Activated T-cell treated with anti-CD3 and anti-CD28 coated beads for 24 hours (primary cell): ENCODE measurements around the gene EPHA1.
"Not testable (repeated sequence)": the region's sequence is repeated elsewhere in the genome, so short reads cannot be mapped to it uniquely, and the experiment has no call there.

ENCODE experiments used
- DNase-seq: peaks from one replicate; pipeline ENCODE4 v3.0.0-alpha.2; 2020; ENCODE audit warnings: low read depth

The EPHA1 gene

DNA sequence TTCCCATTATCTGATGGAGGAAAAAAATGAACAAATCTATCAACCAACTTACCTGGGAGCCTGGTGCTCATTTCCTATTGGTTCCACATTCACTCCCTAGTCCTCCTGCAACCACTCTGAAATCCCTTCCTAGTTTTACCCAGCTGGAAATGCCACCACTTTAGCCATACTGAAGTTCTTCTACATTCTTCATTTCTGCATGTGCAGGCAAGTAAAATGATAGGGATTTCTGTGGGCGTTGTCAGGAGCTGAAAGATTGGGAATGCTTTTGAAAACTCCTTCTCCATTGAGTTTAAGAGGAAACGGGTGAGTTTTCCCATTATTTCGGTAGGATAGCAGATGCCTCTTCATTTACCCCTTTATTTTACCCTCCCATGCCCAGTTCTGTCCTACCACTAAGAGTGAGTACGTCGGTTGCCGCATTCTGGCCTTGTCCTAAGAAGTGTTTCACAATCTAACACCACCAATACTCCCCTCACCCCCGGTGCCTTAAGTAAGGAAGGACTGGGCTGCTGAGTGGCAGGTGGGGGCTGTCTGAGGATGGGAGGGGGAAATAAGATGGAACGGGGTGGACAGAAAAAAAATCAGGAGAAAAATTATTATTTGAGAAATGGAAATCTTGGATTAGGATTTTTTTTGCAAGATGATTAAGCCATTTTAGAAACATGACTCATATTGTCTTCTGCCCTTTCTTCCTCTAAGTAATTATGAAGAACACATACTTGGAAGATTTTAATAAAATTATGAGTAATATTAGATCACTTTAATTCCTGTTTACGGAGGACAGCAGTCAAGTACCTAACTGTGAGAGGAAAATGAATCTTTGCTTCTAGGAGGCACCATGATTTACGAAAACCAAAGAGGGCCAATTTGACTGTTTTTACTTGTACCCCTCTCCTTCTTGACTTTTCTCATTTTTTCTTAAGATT lies 21.4 kb upstream of the EPHA1 start:
- no peak for DNase-seq

DNA sequence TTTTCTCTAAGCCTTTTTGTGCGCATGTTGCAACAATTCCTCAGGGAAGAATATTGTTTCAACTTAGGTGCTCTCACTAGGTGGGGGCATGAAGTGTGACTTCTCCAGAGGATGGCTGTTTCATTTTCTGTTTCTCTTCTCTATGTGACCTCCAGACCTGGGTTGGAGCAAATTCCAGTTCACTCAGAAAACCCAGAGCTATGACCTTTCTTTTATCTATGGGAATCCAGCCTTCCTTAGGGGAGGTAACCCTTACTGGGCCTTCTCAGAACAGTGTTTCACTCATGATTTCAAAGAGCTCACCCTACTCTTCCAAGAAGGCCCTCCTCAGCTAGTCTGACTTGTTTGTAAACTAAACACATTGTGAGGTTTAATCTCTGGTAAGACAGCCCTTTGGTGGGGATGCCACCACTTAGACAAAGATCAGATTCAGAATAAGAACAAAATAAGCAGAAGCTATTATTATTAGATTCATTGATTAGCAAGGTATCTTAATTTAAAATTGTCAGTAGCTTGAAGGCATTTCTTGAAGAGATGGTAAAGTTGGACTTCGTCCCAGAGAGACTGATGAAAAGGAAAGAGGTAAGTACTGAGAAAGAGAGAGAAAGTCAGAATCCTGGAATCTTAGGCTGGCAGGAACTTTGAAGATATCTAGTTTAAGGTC lies 18.0 kb upstream of the EPHA1 start:
- no peak for DNase-seq

DNA sequence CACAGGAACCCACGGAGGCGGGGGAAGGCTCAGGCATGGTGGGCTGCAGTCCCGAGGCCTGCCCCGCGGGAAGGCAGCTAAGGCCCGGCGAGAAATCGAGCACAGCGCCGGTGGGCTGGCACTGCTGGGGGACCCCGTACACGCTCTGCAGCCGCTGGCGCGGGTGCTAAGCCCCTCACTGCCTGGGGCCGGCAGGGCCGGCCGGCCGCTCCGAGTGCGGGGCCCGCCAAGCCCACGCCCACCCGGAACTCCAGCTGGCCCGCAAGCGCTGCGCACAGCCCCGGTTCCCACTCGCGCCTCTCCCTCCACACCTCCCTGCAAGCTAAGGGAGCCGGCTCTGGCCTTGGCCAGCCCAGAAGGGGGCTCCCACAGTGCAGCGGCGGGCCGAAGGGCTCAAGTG lies 15.8 kb upstream of the EPHA1 start:
- DNase-seq = not testable (repeated sequence)

DNA sequence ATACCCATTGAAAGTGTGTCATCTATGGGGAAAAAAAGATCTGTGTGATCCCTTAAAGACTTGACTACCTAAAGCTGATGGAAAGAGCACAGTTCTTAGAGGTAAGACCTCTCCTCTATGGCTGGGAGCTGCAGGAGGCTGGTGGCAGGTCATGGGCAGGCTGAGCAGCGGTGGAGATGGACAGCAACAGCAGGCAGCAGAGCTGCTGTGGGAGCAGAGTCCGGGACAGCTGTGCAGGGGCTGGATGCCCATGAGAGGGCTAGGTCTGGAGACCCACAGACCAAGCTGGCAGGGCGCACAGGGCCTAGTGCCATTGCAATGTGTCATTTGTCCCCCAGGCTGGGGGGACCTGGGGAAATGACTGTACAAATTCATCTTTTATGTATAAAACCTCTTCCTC lies 13.4 kb upstream of the EPHA1 start:
- no peak for DNase-seq

DNA sequence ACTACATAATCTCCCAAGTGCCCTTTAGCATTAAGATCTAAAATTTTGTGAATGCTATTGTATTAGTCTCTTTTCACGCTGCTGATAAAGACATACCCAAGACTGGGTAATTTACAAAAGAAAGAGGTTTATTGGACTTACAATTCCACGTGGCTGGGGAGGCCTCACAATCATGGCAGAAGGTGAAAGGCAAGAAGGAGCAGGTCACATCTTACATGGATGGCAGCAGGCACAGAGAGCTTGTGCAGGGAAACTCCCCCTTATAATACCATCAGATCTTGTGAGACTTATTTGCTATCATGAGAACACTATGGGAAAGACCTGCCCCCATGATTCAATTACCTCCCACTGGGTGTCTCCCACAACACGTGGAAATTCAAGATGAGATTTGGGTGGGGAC lies 12.0 kb upstream of the EPHA1 start:
- DNase-seq = not testable (repeated sequence)

DNA sequence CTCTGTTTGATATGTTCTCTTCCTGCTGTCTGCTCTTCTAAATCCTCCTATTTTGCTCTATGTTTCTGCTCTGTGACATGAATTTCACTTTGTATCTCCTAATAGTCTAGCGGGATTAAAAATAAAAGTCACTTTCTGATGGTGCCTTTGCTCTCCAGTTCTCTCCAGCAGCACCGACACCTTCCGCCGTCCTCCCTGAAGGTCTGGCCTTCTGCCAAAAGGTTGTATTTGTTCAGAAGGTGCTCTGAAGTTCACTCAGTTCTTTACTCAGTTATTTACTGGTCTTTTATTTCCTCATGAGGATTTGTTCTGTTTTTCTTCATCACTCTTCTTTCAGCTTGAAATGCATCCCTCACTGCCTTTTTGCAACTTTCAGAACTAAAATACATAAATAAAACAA lies 11.2 kb upstream of the EPHA1 start:
- no peak for DNase-seq

DNA sequence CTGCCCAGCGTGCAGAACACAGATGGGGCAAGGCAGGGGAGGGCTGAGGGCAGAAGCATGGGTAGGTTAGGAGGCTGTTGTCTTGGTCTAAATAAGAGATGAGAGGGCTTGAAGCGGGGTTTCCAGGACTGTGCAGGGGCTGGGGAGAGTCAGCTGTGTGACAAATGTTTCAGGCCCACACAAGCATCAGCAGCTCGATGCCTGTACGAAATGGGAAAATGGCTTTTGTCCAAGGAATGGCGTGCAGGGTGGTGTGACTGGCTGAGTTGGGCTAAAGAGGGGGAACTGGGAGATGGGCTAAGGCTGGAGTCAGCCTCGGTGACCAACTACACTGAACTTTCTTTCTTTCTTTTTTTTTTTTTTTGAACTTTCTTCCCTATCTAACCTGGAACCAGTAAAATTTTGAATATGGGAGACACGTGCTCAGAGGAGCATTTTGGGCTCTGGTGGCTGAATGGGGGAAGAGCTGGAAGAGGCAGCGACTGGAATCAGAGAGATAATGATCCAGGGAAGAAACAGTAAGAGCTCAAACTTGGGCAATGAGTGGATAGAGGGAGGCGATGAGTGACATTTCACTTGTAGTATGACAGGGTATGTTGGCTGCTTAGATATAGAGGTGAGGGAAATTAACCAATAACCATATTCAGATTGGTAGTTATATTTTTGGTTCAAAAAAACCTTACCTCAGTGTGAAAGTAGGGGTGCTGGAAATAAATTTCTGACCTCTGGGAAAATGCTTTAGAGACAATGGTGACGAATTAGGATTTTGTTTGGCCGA lies 10.2 kb upstream of the EPHA1 start:
- no peak for DNase-seq

DNA sequence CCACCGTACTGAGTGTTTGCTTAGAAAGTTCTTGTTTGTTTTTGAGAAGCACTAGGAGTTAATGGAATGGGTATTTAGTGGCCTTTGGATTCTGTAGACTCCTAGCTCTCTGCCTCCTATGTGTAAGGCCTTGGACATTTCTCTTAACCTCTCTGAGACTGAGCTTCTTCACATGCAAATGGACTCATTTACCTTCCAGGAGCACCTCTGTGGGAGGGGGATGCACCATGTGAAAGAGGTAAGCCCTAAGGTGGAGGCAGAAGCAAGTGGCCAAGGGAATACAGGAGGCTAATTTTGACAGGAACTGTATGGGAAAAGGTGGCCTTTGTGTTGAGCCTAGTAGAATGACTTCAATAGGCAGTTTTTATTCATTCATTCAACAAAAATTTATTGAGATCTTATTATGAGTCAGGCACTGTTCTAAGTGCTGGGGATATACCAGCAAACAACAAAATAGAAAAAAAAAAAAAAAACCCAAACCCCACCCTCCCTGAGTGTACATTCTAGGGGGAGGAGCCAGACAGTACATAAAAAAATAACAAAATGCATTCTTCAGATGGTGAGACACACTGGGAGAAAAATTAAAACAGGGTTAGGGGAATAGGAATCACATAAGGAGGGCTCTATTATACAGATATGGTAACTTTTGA lies 9.2 kb upstream of the EPHA1 start:
- no peak for DNase-seq

DNA sequence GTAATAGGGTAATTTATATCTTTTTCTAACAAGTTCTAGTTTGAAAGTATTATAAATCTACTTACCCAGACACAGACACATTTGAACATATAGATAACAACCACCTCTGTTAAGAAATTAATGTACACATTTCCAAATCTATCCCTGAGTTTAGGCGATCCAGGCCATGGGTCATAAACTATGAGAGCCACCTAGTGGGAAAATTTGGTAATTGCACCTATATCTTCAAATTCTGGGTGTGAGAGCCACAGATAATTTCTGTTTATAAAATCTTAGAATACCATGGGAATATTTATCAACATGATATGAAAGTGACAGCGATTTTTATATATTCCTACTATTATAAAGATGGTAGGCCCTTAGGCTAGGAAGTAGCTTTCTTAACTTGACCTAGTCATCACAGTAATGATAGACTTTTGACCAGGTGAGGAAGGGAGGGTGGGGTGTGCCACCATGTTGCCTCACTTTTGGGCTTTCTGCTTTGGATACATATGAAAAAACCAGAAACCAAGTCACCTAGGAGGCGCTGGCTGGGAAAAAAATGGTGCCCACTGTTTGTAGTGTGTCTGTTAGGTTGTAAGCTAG lies 8.0 kb upstream of the EPHA1 start:
- DNase-seq = no peak

DNA sequence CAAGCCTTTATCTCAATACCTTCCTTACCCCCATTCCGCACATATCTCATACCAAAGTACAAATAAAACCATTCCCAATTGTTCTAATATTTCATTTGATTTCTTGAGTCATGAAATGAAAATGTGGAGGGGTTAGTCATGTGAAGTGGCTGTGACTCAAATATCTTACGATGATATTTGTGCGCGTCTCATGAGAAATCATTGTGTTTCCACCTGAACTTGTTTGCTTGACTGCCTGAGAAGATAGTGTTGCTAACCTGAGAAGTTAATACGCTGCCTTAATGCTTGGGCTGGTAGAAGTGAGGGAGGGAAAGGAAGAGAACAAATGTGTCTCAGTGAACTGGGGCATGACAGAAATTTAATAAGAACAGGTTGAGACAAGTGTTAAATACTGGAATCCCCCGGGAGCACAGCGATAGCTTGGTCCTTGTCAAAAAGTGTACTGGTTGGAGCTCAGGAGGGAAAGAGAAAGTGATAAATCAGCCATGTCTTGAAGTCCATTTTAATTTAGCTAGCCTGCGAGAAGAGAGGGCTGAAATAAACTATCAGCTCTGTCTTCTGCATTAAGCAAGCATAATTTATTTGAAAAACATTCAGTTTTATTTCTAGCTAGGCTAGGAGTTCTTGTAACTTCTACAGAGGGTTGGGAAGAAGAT lies 7.2 kb upstream of the EPHA1 start:
- DNase-seq = no peak

DNA sequence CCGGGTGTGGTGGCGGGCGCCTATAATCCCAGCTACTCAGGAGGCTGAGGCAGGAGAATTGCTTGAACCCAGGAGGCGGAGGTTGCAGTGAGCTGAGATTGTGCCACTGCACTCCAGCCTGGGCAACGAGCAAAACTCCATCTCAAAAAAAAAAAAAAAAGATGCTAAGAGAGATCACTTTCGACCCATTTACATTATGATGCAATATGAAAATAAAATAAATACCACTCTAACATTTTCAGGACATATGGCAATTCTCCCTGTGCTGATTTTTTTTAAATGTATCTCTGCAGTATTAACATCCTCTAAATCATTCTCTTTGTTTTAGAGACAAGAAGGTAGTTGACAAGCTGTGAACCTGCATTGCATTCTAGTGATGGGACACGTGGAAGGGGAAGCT lies 6.6 kb upstream of the EPHA1 start:
- not testable (repeated sequence) for DNase-seq

DNA sequence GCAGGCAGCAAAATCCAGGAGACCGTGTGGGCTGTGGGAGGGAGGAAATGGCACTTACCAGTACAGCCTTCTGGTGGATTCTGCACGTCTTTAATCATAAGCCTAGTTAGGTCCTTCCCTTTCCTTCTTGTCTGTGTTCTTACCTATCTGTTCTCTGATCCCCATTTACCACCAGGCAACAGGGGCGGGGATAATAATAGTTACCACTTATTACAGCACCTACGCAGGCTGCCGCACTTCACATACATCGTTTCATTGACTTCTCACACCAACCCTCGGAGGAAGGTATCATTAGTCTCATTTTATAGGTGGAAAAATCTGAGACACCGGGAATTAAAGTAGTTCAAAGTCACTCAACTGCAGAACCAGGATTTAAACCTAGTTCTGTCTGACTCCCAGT lies 4.5 kb upstream of the EPHA1 start:
- no peak for DNase-seq

DNA sequence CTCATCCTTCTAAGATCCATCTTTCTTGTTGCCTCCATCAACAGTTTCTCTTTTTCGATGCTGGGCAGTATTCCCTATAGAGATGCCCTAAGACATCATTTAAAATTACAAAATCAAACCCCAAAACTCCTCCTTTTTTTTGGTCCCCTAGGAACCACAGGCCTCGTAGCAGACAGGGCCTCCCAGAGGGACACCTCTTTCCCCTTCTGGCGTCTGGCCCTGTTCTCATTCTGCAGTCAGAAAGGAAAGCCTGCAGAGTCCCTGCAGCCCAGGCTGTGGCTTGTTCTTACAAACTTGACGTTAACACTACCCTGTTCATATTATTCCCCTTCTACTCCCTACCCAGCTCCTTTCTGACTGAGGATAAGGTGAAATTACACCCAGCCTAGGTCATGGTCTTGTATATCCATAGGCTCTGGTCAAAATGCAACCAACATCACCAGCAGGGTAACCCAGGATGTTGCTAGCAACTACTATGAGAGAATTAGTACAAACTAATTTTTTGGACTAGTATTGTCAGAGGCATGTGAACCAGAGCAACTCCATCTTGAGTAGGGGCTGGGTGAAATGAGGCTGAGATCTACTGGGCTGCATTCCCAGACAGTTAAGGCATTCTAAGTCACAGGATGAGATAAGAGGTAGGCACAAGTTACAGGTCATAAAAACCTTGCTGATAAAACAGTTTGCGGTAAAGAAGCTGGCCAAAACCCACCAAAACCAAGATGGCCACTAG lies 3.5 kb upstream of the EPHA1 start:
- DNase-seq = no peak

DNA sequence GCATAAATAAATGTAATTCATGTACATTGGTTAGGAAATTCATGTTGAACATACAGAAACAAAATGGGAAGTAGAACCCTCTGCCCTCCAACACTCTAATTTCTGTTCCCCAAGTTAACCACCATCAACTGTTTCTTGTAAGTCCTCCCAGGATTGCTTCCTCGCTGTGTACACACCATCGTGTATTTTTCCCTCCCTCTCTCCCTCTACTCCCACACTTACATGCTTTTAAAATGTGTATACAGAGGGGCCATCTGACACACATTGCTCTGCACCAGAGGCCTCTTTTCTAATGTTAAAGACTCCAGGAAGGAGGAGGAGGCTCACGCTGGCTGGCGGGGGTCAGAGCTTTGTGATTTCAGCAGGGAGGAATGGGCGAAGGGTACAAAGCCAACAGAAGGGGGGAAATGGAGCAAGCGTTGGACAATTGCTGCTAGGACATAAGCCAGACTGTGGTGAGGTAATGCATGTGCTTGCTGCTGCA lies 1.9 kb upstream of the EPHA1 start:
- no peak for DNase-seq

DNA sequence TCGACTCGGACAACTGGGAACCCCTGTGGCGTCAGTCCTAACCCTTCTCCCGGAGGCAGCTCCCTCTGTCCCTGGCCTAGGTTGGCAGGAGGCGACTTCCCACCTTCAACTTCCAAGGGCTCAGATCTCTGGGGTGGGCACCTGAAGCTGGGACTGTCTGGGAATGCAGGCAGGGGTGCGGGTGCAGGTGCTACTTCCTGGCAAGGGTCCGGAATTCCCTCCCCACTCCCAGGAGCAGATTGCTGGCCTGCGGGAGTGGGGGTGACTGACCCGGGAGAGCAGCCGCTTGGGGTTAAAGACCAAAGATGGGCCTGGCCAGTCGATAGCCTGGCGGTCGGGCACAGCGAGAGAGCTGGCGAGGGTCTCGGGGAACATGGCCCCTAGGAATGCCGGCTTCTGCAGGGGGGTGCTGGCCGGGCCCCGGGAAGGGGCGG lies 387 bp downstream of the EPHA1 start:
- no peak for DNase-seq

DNA sequence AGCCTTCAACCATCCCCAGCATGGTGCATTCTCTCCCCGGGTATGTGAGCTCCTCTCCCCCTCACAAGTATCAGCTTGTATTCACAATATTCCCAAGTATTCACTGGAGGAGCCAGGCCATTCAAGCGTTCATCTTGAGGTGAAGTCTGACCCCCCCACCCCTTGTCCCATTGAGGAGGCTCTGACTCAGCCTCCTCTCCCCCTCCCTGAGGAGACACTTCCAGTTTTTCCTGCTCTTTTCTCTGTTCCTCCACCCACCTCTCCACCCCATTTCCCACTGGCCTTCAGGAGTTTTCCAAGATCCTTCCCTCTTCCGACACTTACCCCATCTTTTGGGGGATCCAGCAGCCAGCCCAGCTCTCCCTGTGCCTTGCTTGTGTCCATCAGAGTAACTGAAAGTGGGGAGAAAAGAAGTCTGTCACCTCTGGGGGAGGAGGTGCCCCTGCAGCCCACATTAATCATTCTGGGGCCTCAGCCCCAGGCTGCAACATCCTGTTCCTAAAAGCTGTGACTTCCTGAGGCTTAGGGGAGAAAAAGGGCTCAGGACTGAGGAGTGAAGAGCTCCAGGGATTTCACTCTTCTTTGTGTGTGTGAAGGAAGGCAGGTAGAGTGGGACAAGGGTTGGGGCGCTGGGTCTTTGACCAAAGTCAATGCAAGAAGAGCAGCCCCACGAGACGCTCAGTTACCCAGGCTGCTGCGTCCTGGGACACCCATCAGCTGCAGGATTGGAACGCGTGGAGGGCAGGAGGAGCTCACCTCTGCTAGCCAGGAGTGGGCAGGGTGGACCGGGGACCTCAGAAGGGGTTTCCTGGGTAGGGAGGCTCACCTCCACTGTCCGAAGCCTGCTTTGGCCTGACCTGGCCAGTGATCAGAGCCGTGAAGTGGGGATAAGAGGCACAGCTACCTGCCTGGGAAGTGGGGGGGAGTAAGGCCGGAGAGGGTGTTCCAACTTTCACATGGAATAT lies 1.1 kb downstream of the EPHA1 start:
- DNase-seq = no peak

DNA sequence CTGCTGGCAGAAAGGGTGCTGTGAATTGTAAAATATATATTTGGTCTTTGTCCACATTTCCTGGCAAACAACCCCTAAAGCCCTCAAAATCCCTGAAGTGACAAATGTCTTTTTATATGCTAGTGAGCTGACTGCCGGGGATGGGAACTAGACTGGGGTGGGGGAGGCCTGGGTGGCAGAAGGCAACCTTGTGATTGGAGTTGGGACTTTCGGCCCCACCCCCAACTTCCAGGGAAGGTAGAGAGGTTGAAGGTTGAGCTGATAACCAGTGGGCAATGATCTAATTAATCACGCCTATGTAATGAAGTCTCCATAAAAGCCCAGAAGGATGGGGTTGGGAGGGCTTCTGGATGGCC lies 2.7 kb downstream of the EPHA1 start:
- no peak for DNase-seq

DNA sequence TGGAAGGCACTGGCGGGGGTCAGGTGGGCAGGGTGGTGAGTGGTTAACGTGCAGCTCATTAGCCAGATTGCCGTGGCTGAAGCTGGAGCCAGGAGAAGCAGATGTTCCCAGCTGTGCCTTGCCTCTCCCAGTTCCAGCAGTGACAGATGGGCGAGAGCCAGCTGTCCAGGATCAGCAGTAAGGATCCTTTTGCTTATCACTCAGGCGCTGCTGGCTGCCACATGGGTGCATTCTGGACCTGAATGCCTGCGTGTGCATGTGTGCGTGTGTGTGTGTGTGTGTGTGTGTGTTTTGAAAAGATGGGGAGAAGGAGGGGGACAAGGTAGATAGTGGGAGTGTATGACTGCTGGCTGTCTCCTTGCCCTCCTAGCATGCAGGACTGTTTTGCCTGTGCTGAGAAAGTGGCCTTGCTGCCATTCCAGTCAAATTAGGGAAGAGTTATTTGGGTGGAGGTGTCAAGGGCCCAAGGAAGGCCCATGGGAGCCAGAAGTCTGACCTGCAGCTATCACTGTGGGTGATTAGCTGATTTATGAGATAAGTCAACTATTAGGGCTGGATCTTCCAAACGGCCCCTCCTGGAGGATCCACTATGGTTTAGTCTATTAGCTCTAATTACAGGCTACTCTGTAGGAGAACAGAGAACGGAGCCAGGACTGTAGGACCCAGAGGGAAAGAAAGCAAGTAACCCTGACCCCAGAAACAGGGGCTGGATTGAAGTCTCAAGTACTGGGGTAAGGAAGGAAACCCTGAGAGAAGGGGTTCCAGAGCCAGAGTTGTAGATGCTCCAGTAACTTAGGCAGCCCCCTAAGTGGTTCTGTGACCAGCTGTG lies 3.3 kb downstream of the EPHA1 start:
- no peak for DNase-seq
